ENCODE data around the gene BOLA3.

Gene BOLA3

DNA sequence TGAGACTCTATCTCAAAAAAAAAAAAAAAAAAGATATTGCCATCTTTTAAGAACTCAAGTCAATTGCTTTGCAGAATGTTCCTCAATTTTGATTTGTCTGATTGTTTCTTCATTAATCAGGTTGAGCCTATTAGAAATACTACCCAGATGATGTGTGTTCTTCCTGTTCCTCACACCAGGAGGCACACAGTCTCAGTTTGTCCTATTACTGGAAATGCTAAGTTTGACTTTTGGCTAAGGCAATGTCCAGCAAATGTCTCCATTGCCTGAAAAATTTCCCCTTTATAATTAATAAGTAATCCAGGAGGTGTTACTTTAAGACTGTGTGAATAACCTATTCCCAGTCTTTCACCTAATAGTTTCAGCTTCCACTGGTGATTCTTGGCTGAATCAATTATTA lies 28.4 kb downstream of the BOLA3 start:
- DNase-seq (ENCODE audit: low read depth): peak; percentile 31
- TF ChIP-seq CTCF (conservative IDR thresholded peaks at IDR 0.05; ENCODE audit: control insufficient read depth, insufficient read depth, low read depth, low read length): peak; percentile 24
- H3K4me3 ChIP-seq (ENCODE audit: control insufficient read depth, low read depth, low read length): no peak overlapping the region

DNA sequence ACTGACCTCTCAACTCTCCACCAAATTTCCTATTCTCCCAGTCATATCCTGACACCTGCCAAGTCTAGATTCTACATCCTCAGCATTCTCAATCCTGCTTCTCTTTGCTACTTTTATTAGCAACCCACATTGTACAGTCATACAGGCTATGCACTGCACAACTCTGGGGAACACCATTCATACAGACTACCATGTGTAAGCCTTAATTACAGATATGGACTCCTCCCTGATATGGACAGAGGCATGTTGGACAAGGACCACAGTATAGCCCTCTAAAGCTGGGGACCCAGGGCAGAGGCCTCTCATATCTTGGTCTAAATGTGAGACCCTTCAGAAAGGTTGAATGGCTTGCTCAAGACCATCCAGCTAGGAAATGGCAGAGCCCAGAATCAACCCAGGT lies 36.3 kb downstream of the BOLA3 start:
- no peak for TF ChIP-seq CTCF (conservative IDR thresholded peaks at IDR 0.05; ENCODE audit: control insufficient read depth, insufficient read depth, low read depth, low read length)
- no peak for DNase-seq (ENCODE audit: low read depth)

GRCh38 chr2:74110537-74110936 lies 37.2 kb downstream of the BOLA3 start:
- no peak for TF ChIP-seq CTCF (conservative IDR thresholded peaks at IDR 0.05; ENCODE audit: control insufficient read depth, insufficient read depth, low read depth, low read length)
- H3K4me3 ChIP-seq (ENCODE audit: control insufficient read depth, low read depth, low read length): no peak overlapping the region
- DNase-seq (ENCODE audit: low read depth): no peak

More for the DNA sequence above, 36.3 kb downstream of the BOLA3 start:
- no peak overlapping the region for H3K4me3 ChIP-seq (ENCODE audit: control insufficient read depth, low read depth, low read length)

DNA sequence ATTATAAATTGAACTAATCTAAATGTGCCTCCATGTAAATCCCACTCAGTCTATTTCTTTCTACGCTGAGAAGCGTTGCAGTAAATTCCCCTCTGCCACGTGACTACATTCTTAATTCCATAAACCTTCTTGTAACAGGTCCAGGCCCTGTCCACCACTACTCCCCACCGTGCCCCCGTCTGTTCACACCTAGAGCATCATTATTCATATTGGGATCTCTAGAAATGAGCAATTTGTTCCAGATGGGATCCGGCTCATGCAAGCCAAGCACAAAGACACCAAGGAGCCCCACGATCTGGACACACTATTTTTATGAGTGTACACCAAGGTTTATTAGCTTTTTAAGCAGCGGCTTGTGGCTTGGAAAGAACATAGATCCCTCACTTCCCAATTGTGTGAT lies 38.2 kb downstream of the BOLA3 start:
- TF ChIP-seq CTCF (conservative IDR thresholded peaks at IDR 0.05; ENCODE audit: control insufficient read depth, insufficient read depth, low read depth, low read length): no peak
- no peak for DNase-seq (ENCODE audit: low read depth)
- H3K4me3 ChIP-seq (ENCODE audit: control insufficient read depth, low read depth, low read length): no peak overlapping the region

- TF ChIP-seq CTCF (conservative IDR thresholded peaks at IDR 0.05; ENCODE audit: control insufficient read depth, insufficient read depth, low read depth, low read length): no peak
- no peak for DNase-seq (ENCODE audit: low read depth)
- H3K4me3 ChIP-seq (ENCODE audit: control insufficient read depth, low read depth, low read length): no peak overlapping the region
Observed at GRCh38 chr2:74107071-74107470, 40.6 kb downstream of the BOLA3 start.

- no peak for DNase-seq (ENCODE audit: low read depth)
- H3K4me3 ChIP-seq (ENCODE audit: control insufficient read depth, low read depth, low read length): no peak overlapping the region
- TF ChIP-seq CTCF (conservative IDR thresholded peaks at IDR 0.05; ENCODE audit: control insufficient read depth, insufficient read depth, low read depth, low read length): no peak
Observed at GRCh38 chr2:74105413-74105812, 42.3 kb downstream of the BOLA3 start.

GRCh38 chr2:74104839-74105238 lies 42.9 kb downstream of the BOLA3 start:
- TF ChIP-seq CTCF (conservative IDR thresholded peaks at IDR 0.05; ENCODE audit: control insufficient read depth, insufficient read depth, low read depth, low read length): peak; percentile 24
- no peak overlapping the region for H3K4me3 ChIP-seq (ENCODE audit: control insufficient read depth, low read depth, low read length)
- DNase-seq (ENCODE audit: low read depth): peak; percentile 17
